HG02759 (cell line): ENCODE measurements around the gene POU5F1.
"Not testable (repeated sequence)": the region's sequence is repeated elsewhere in the genome, so short reads cannot be mapped to it uniquely, and the experiment has no call there.

Experiments
- ATAC-seq: cut with Tn5 transposase; IDR thresholded peaks from one replicate; pipeline ENCODE4 v1.9.1; 2021; ENCODE audit warnings: mild to moderate bottlenecking, moderate library complexity; ENCODE audit not compliant: unreplicated experiment

POU5F1 gene

GRCh38 chr6:31192431-31193105 is 22.1 kb upstream of the POU5F1 start:
- not testable (repeated sequence) for ATAC-seq

GRCh38 chr6:31190488-31190887 is 20.0 kb upstream of the POU5F1 start:
- ATAC-seq, result no peak

GRCh38 chr6:31189223-31189622 is 18.7 kb upstream of the POU5F1 start:
- ATAC-seq, result not testable (repeated sequence)

- ATAC-seq, result no peak
Measured at GRCh38 chr6:31187780-31188194, 17.3 kb upstream of the POU5F1 start.

- ATAC-seq, result no peak
Measured at GRCh38 chr6:31186052-31186734, 15.7 kb upstream of the POU5F1 start.

- ATAC-seq, result not testable (repeated sequence)
Measured at GRCh38 chr6:31185695-31186051, 15.2 kb upstream of the POU5F1 start.

GRCh38 chr6:31183859-31184258 is 13.4 kb upstream of the POU5F1 start:
- not testable (repeated sequence) for ATAC-seq

GRCh38 chr6:31183287-31183686 is 12.8 kb upstream of the POU5F1 start:
- ATAC-seq, result not testable (repeated sequence)

GRCh38 chr6:31180500-31180899 is 10.0 kb upstream of the POU5F1 start:
- no peak for ATAC-seq

- no peak for ATAC-seq
Measured at GRCh38 chr6:31179896-31180295, 9.4 kb upstream of the POU5F1 start.

- no peak for ATAC-seq
Measured at GRCh38 chr6:31179042-31179386, 8.5 kb upstream of the POU5F1 start.

GRCh38 chr6:31178143-31179041 is 7.9 kb upstream of the POU5F1 start:
- no peak for ATAC-seq

GRCh38 chr6:31175971-31176370 is 5.5 kb upstream of the POU5F1 start:
- no peak for ATAC-seq

GRCh38 chr6:31174378-31174777 is 3.9 kb upstream of the POU5F1 start:
- ATAC-seq, result no peak

- ATAC-seq, result no peak
Measured at GRCh38 chr6:31173406-31173805, 2.9 kb upstream of the POU5F1 start.

- ATAC-seq, result no peak
Measured at GRCh38 chr6:31172973-31173384, 2.5 kb upstream of the POU5F1 start.

- ATAC-seq, result no peak
Measured at GRCh38 chr6:31171931-31172905, 1.7 kb upstream of the POU5F1 start.

GRCh38 chr6:31170987-31171671 is 647 bp upstream of the POU5F1 start:
- no peak for ATAC-seq

GRCh38 chr6:31169858-31170599 is 453 bp downstream of the POU5F1 start:
- not testable (repeated sequence) for ATAC-seq
